Subcutaneous abdominal adipose tissue (tissue), 5 donors: ENCODE results near the gene FAM193A.
"Not testable (repeated sequence)": the region's sequence is repeated elsewhere in the genome, so short reads cannot be mapped to it uniquely, and the experiment has no call there.

Experiments used
- H3K27ac ChIP-seq: one replicate; pipeline ENCODE4 v1.7.0; 2013; ENCODE audit warnings: low read depth, mild to moderate bottlenecking, inconsistent platforms, low read length, moderate library complexity
- H3K27me3 ChIP-seq, 5 donors: one replicate each; pipeline ENCODE4 v1.7.0; 2013; ENCODE audit warnings: low read length in 5 of 5, inconsistent platforms in 1 of 5; ENCODE audit not compliant: control insufficient read depth in 5 of 5, insufficient read depth in 4 of 5
- H3K36me3 ChIP-seq, 5 donors: one replicate each; pipeline ENCODE4 v1.7.0; 2013; ENCODE audit warnings: low read length in 5 of 5; ENCODE audit not compliant: control insufficient read depth in 5 of 5, insufficient read depth in 5 of 5
- H3K4me1 ChIP-seq, 5 donors: one replicate each; pipeline ENCODE4 v1.7.0; 2013; ENCODE audit warnings: low read length in 5 of 5, mild to moderate bottlenecking in 3 of 5, moderate library complexity in 1 of 5; ENCODE audit not compliant: control insufficient read depth in 5 of 5, insufficient read depth in 5 of 5
- H3K4me3 ChIP-seq, 5 donors: one replicate each; pipeline ENCODE4 v1.7.0; 2013; ENCODE audit warnings: low read length in 5 of 5, low read depth in 1 of 5
- H3K9ac ChIP-seq, 5 donors: one replicate each; pipeline ENCODE4 v1.7.0; 2013; ENCODE audit warnings: low read length in 5 of 5, mild to moderate bottlenecking in 4 of 5, moderate library complexity in 3 of 5
- H3K9me3 ChIP-seq, 5 donors: one replicate each; pipeline ENCODE4 v1.7.0; 2013; ENCODE audit warnings: low read length in 5 of 5; ENCODE audit not compliant: control insufficient read depth in 5 of 5
- donor health status: healthy.
- donor health status: healthy.
- donor health status: healthy.
- donor health status: healthy.
- donor health status: healthy.

Gene FAM193A

DNA sequence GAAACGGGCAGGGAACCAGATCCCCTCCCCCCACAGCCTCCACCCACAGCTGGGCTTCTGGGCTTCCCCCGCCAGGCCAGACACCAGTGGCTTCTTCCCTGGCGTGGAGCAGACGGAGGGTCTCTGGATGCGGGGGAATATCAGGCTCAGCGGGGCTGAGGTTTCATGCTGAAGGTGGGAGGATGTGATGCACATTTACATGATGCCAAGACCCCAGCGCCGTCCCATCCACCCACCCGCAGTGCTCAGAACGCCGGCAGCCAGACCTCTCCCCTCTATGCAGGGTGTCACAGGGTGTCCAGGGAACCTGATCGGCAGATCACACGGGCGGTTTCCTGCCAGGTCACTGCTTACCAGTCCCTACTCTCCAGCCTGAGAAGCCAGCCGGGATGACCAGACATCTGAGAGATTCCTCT, 232.5 kb downstream of the FAM193A start:
- Histone ChIP-seq H3K9ac (no peak overlapping the region), H3K27me3 (no peaks in the 10 kb centered on the region), H3K4me3 (no peak overlapping the region), H3K27ac (no peak overlapping the region), H3K4me1 (peaks cover 0 to 27% (median 17%) of the 10 kb centered on the region in 5 donors), H3K9me3 (no peaks in the 10 kb centered on the region), H3K36me3 (no peaks in the 10 kb centered on the region)

DNA sequence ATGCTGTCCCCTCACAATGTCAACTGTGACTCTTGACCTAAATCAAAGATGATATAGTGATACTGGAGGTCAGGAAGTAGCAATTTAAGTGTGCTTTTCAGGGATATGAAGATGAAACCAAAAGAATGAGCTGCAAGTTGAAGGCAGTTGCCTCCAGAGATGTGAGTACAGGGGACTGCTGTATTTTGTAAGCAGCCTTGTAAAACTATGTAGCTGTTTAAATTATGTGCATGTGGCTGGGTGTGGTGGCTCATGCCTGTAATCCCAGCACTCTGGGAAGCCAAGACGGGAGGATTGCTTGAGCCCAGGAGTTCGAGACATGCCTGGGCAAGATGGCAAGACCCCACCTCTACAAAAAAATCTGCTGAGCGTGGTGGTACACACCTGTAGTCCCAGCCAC, 234.8 kb downstream of the FAM193A start:
- no peak overlapping the region for H3K4me3 ChIP-seq
- no peak overlapping the region for H3K9ac ChIP-seq
- no peaks in the 10 kb centered on the region for H3K9me3 ChIP-seq
- H3K36me3 ChIP-seq: no peaks in the 10 kb centered on the region
- H3K4me1 ChIP-seq: peaks cover 0 to 21% (median 12%) of the 10 kb centered on the region in 5 donors
- H3K27me3 ChIP-seq: no peaks in the 10 kb centered on the region
- H3K27ac ChIP-seq: no peak overlapping the region

DNA sequence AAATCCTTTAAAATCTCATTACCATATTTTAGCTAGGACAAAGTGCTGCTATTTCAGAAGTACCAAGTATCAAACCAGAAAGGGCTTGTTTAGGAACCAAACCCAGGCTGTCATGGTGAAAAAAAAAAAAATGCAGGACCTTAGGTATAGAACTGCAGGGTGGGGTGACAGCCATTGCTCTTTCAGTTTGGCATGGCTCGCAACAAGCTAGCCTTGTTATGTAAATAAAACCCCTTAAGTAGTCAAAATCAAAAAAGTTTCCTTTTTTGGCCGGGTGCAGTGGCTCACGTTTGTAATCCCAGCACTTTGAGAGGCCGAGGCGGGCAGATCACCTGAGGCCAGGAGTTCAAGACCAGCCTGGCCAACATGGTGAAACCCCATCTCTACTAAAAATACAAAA, 244.2 kb downstream of the FAM193A start:
- not testable (repeated sequence) for H3K36me3 ChIP-seq, H3K27ac ChIP-seq, H3K4me3 ChIP-seq, H3K27me3 ChIP-seq, H3K9ac ChIP-seq, H3K4me1 ChIP-seq
- H3K9me3 ChIP-seq: peaks cover 0 to 12% (median 8%) of the 10 kb centered on the region in 5 donors

GRCh38 chr4:2781911-2782310, 245.5 kb downstream of the FAM193A start:
- H3K9me3 ChIP-seq: peaks cover 0 to 12% (median 8%) of the 10 kb centered on the region in 5 donors
- H3K4me1 ChIP-seq: peaks cover 0 to 15% (median 10%) of the 10 kb centered on the region in 5 donors
- no peak overlapping the region for H3K4me3 ChIP-seq
- H3K36me3 ChIP-seq: no peaks in the 10 kb centered on the region
- no peak overlapping the region for H3K27ac ChIP-seq
- no peaks in the 10 kb centered on the region for H3K27me3 ChIP-seq
- no peak overlapping the region for H3K9ac ChIP-seq
